Activated CD4-positive, CD25-positive, alpha-beta regulatory T cell (primary cell): ENCODE results near the gene RGS11.

Experiments
- DNase-seq, 4 experiments: peaks; one replicate each; lab custom pipeline; 2025; lab: John Stamatoyannopoulos, UW

RGS11 gene

GRCh38 chr16:296806-297510 lies 21.2 kb upstream of the RGS11 start:
- DNase-seq, result no peak

DNA sequence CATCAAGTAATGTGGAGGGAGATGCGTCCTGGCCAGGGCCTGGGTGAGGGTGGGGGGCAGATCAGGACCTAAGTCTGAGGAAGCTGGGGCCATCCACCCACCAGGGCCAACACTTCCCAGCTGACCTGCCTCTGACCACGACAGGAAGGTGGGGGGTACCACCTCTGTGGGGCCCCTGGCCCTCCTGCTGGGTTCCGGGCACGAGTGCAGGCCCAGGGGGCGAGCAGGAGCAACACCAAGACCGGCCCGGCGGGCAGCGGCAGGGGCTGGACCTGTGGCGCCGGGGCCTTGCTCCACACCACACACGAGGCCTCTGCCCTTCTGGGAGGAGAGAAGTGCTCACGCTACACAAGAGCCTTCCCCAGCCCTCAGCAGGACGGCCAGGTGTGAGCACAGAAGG lies 20.5 kb upstream of the RGS11 start:
- DNase-seq, result no peak

DNA sequence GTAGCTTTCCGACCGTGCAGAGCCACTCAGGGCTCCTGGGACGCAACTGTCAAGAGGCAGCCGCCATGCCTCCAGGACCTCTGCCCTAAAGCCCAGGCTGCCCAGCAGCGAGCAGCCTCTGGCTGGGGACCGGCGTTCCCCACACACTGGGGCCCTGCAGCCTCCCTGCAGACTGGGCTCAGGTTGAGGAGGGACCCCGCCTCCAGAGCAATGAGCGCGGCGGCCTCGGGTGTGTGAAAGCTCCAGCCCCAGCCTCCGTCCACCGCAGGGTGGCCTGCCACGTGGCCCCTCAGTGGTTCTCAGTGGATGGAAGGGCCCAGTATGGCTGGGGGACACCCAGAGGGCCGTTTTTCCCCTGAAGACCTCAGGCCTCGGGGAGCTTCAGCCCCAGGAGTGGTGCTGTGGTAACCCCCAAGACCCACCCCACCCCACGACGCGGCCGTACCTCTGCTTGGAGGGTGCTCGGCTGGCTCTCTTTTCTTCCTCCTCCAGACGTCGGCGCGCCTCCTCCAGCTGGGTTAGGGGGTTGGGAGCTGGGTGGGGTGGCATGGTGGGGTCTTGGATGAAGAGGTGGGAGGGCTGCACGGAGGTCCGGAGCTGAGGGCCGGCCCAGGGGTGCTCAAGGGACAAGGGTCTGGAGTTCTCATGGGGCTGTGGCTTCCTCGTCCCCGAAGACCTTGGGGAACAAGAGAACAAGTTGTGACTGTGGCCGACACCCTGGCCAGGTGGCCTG lies 17.5 kb upstream of the RGS11 start:
- no peak for DNase-seq

DNA sequence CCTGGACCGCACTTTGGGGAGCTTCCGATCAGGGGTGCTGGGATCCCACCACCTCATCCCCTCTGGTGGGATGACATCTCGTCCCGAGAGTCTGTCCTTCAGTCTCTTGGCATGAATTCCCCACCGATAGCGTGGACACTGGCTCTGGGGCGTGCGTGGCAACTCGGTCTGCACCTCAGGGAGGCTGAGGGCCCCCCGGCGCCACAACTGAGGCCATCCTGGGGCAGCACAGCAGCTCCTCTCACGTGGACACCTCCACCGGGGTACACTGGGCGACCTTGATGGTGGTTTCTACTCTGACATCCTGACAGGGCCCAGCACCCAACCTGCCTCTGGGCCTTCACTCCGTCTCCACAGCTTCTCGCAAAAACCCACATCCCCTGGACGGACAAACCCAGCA lies 15.8 kb upstream of the RGS11 start:
- DNase-seq, result no peak

DNA sequence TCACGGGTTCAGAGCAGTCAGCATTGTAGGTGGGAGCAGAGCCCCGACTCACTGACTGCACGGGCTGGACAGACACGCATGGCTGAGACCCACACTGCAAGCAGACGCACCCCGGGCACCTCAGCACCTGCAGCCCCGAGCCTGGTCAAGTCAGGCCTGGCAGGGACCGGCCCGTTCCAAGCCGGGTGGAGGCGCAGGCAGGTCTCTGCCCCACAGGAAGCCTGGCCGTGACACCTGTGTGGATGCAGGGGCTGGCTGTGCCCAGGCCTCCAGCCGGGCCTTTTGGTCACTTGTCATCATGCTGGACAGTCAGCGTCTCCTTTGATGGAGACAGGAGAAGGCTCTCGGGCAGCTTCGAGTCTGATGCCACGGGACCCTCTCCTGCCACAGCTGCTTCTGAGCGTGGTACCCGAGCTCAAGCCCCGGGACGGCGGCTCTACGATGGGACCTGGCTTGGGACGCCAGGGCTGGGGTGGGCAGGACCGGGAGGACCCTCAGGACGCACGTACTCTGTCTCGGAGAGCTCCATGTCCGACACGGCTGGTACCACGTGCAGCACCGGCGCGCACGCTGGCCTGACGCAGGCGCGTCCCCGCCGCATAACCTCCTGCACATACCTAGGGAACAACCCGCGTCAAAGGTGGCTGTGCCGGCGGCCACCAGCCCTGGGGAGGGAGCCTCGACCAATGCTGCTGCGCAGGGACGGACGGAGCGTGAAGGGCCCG lies 15.1 kb upstream of the RGS11 start:
- no peak for DNase-seq

DNA sequence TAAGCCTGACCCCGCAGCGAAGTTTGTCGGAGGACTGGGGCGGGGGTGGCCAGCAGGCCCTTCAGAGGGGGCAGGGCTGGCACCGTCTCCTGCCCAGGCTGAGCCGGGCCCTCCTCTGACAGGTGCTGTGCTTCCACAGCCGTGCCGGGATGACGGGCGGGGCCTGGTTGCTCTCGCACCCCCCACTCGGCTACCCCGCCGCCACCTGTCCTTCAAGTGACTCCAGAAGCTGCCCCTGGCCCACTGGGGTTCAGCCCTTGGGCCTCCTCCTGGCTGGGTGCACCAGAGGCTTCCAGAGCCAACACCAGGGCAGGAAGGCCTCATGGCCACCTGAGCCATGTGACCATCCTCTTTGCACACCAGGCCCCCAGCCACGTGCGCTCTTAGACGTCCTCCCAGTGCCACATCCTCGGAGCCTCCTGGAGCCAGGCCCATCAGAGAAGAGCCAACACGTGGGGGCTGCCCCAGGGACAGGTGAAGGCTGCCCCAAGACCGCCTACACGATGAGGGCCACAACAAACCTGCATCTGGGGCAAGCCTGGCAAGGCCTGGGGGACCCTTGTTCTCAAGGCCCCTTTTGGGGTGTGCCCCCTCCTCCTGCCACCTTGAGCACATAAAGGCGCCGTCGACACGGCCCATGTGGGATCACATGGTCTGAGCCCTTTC lies 14.4 kb upstream of the RGS11 start:
- no peak for DNase-seq

- no peak for DNase-seq
Measured at GRCh38 chr16:289395-289997, 13.8 kb upstream of the RGS11 start.

DNA sequence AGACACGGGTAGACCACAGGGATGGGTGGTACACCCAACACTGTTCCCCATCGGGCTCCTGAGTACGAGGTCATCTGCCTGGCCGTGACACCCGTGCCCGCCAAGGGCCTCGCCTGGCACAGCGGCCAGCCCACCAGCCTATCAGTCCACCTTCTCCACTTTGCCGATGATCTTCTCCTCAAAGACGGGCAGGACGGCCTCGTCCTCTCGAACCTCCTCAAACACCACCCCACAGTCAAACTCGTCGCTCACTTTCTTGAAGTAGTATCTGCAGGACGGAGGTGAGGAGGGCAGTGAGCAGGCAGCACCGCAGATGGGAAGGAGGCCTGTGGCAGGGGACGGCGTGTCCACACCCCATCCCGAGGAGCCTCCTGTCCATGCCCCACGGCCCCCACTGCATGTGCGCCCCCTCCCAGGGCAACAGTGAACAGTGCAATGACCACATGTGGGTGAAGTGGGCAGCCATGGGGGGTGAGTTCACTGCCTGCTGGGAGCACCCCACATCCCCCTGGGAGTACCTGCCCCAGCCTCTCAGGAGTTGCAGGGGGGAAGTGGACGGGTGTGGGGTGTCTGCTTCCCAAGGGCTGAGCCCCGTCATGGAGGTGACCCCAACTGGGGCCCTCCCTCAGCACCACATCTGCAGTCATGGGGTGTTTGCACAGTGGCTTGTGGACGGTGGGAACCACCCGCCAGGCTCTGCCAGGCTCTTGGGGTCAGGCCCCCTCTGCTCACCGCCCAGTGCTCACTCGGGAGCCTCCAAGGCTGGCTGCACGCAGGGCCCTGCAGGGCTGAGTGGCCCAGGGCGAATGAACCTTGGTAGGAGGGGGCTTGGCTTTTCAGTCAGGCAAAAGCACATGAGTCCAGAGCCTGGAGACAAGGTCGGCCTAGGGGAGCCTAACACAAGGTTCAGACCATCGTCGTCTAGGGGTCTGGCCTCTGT lies 12.5 kb upstream of the RGS11 start:
- DNase-seq, result no peak

GRCh38 chr16:287298-287811 lies 11.6 kb upstream of the RGS11 start:
- DNase-seq, result no peak

DNA sequence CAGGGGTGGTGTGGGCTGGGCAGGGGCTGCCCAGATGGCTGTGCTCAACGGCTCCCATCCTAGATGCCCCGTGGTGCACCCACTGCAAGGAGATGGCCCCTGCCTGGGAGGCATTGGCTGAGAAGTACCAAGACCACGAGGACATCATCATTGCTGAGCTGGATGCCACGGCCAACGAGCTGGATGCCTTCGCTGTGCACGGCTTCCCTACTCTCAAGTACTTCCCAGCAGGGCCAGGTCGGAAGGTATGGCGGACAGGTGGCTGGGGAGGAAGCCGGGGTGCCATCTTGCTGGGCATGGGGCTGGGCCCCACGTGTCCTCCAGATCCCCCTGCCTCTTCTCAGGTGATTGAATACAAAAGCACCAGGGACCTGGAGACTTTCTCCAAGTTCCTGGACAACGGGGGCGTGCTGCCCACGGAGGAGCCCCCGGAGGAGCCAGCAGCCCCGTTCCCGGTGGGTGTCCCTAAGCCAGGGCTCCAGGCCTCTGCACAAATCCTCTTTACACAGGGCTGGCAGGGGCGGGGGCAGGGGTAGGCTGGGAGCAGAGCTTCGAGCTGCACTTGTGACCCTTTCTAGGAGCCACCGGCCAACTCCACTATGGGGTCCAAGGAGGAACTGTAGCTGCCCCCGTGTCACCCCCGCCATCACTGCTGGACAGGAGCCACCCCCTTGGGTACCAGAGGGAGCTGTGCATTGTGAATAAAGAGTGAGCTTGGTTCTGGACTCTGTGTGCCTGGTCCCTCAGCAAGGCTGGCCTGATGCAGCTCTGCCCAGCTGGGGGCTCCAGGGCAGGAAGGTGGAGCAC lies 10.9 kb upstream of the RGS11 start:
- no peak for DNase-seq

DNA sequence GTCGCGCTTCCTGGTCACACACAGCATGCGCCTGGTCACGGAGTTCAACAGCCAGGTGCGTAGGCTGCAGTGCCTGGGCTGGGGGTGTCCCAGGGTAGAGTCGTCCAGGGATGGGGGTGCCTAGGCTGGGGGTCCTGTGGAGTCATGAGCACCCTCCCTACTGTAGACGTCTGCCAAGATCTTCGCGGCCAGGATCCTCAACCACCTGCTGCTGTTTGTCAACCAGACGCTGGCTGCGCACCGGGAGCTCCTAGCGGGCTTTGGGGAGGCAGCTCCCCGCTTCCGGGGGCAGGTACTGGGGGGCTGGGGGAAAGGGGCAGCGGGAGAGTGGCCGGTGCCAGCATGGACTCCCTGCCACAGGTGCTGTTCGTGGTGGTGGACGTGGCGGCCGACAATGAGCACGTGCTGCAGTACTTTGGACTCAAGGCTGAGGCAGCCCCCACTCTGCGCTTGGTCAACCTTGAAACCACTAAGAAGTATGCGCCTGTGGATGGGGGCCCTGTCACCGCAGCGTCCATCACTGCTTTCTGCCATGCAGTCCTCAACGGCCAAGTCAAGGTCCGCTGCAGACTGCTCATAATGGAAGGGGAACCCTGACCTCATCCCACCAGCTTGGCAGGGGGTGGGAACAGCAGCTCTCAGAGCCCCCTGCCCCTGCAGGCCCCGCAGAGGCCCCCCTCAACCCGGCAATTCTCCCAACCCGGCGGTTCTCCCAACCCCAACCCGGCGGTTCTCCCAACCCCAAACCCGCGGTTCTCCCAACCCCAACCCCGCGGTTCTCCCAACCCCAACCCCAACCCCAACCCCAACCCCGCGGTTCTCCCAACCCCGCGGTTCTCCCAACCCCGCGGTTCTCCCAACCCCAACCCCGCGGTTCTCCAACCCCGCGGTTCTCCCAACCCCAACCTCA lies 9.7 kb upstream of the RGS11 start:
- no peak for DNase-seq

- DNase-seq, result no peak
Measured at GRCh38 chr16:284204-285120, 8.7 kb upstream of the RGS11 start.

GRCh38 chr16:283033-283805 lies 7.5 kb upstream of the RGS11 start, which contains the start of gene PDIA2:
Gene PDIA2, plus strand, starts transcription at chr16:283164. Its CDS starts 6 bp downstream, at chr16:283170.
- no peak for DNase-seq

DNA sequence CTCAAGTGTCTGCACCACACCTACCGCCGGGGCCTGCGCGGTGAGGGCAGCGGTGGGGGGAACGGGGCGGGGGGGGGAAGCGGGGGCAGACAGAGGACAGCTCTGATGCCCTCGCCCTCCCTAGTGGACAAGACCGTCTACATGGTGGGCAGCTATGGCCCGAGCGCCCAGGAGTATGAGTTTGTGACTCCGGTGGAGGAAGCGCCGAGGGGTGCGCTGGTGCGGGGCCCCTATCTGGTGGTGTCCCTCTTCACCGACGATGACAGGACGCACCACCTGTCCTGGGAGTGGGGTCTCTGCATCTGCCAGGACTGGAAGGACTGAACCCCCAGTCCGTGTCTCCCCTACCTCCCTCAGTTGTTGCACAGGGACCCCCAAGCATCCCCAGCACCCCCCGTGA lies 6.7 kb upstream of the RGS11 start:
- no peak for DNase-seq

GRCh38 chr16:281660-282255 lies 6.0 kb upstream of the RGS11 start:
- DNase-seq, result no peak

GRCh38 chr16:280991-281659 lies 5.4 kb upstream of the RGS11 start:
- DNase-seq, result no peak
